Daoy (cell line): Measurements from ENCODE around the gene SEMA3A. TPM values are rescaled to one million over a fixed set of nuclear protein-coding genes. Genes with fewer than 3 reads are reported as not detected.
"Not testable (repeated sequence)": the region's sequence is repeated elsewhere in the genome, so short reads cannot be mapped to it uniquely, and the experiment has no call there.

Experiments used
- DNase-seq: peaks from one replicate; pipeline ENCODE4 v3.0.0-alpha.2; 2015; ENCODE audit warnings: low read depth
- total RNA-seq: library from RNA; depleted of rRNA; stranded (reverse); fragments of >200 nt; shearing (Covaris generic); gene quantifications from 2 replicates; pipeline ENCODE4 v1.2.3, GENCODE V29; 2014; rRNA removed

The SEMA3A gene
- 14.2 and 14.3 TPM in 2 replicates for total RNA-seq

DNA sequence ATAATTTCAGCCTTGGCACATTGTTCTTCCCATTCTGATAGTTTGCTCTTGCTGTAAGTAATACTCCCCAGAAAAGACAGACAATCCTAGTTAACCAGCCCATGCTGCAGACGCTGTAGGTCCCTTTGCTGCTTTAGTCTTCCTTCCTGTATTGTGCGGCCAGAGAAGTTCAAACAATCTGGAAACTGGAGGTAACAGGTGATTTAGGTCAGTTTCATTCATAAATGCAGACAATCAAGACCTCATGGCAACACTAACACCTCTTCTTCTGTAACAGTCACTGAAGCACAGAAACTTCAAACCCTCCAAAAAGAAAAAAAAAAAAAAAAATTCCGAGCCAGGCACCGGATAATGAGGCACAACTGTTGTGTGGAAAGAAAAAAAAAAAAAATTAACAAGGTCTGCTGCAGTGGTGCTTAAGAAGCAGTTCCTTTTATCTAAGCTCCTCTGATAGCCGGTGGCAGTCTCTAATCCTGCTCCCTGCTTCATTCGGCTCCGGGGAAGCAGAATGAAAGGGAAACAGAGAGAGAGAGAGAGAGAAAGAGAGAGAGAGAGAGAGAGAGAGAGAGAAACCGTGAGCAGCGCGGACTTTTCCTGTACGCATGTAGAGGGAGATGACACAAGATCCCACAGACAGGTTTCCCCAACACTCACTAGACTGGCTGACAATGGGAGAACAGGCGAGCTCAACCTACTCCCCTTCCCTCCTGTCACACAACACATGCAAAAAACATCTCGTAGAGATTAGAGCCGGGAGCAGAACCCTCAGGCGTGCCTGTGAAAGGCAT, at the start of gene SEMA3A:
SEMA3A (minus strand) TSS at position 306 of the 788 bp plus-strand sequence; CDS start at position 103, 203 bp downstream.
- DNase-seq = peak; percentile 73

GRCh38 chr7:84243037-84243436, 48.4 kb upstream of the SEMA3A start:
- DNase-seq = not testable (repeated sequence)

- peak; percentile 52 for DNase-seq
These were observed 44.0 kb upstream of the SEMA3A start for GRCh38 chr7:84238596-84238995.

- DNase-seq = peak; percentile 80
These were observed 43.1 kb upstream of the SEMA3A start for GRCh38 chr7:84237533-84238173.

- no peak for DNase-seq
These were observed 41.8 kb upstream of the SEMA3A start for GRCh38 chr7:84236398-84236797.

DNA sequence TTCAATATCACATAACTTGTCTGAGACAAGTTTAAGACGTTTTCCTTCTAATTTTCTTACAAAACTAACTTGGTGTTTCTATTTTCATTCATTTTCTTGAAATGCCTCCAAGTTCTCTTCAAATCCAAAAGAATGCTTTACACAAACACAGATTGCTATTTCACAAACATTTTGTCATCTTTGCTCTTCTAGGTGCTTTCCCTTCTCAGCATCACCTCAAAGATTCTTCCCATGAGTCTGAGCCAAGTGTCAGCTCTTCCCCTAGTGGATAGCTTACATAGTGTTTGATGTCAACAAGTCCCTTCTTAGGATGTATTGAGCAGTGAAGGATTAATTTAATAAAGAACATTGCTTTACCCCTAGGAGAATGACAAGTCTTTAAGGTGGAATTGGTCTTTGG, 38.1 kb upstream of the SEMA3A start:
- no peak for DNase-seq

DNA sequence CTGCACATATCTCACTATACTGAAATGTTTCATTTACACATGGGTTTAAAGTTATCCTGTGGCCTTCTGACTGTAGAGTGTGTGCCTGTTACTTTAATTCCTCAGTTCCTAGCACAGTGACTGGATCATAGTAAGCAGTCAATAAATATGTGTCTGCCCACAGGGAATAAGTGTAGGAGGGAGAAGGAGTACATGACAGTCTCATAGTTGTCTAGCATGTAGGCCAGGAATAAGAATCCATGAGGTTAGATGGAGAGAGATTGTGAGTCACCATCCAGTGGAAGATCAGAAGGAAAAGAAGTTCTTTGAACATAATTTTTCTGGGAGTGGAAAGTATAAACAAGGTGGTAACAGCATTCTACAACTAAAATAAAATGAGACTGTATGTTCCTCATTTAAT, 36.6 kb upstream of the SEMA3A start:
- DNase-seq = no peak

- no peak for DNase-seq
These were observed 35.9 kb upstream of the SEMA3A start for GRCh38 chr7:84230491-84230890.

GRCh38 chr7:84228526-84228925, 33.9 kb upstream of the SEMA3A start:
- DNase-seq = no peak

DNA sequence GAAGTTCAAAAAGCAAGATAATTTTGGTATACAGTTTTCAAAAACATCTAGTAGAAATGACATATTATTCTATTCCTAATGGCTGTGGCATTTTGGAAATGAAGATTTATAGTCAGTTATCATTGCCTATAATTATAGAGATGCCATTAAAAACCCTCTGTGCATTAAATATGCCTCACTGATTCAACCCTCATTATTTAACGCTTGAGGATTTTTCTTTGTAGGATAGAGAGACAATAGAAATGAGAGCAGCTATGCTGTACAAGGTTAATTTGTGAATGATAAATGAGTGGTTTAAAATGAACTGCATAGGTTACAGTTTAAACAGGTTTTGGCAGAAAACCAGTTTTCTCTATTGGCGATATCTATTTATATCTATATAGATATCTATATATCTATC, 32.2 kb upstream of the SEMA3A start:
- no peak for DNase-seq

DNA sequence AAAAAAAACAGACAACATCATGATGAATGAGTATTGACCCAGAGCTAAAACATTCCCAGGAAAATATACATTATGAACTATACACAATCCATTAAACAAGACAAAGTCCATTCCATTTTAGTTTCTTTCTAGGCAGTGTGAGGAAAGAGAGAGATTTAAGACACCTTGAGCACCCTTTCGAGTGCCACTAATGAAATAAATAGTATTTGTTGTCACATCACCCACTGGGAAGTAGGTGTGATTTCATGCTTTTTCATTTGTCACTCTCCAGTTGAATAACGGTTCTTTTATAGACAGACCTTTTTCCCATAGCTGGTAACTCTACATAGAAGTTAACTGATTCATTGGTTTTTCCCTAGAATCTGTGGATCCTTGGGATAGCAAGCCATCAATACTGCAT, 29.9 kb upstream of the SEMA3A start:
- DNase-seq = no peak

- no peak for DNase-seq
These were observed 24.7 kb upstream of the SEMA3A start for GRCh38 chr7:84219310-84219709.

- DNase-seq = peak; percentile 8
These were observed 24.1 kb upstream of the SEMA3A start for GRCh38 chr7:84218681-84219080.

DNA sequence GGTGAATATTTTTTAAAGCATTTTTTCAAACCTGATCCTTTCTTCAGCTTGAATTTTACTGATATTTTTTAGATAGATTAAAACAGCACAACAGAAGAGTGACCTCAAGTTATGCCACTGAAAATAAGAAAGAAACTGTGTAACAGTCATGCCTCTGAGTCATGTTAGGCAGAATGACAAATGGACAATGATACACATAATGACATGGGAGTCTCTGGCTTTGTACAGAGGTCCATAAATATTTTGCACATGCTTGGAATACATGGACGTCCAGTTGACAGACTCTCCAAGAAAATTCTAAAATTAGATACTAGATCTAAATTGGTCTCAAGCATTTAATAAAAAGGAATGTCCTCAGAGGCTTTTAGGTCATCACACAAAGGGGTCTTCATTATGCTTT, 21.9 kb upstream of the SEMA3A start:
- no peak for DNase-seq

DNA sequence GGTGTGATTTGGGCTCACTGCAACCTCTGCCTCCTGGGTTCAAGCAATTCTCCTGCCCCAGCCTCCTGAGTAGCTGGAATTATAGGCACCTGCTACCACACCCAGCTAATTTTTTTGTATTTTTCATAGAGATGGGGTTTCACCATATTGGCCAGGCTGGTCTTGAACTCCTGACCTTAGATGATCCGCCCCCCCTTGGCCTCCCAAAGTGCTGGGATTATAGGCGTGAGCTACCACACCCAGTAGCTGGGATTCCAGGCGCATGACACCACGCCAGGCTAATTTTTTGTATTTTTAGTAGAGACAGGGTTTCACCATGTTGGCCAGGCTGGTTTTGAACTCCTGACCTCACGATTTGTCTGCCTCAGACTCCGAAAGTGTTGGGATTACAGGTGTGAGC, 20.2 kb upstream of the SEMA3A start:
- not testable (repeated sequence) for DNase-seq

- DNase-seq = no peak
These were observed 15.7 kb upstream of the SEMA3A start for GRCh38 chr7:84210301-84210700.

DNA sequence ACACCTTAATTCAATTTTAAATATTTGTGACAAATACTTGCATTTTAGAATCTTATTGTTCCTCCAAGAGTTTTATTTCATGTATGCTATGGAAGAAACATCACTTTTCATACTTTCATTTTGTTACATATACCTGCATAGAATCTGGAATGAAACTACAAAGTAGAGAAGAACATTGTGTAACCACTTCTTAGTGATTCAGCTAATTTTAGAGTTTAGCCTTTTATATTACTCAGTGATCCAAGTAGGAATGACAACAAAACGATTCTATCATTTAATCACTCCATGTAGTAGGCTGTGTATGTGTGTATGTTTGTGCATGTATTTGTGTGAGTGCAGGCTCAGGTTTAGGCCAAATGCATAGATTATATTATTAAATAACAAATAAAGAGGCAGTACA, 14.4 kb upstream of the SEMA3A start:
- no peak for DNase-seq

DNA sequence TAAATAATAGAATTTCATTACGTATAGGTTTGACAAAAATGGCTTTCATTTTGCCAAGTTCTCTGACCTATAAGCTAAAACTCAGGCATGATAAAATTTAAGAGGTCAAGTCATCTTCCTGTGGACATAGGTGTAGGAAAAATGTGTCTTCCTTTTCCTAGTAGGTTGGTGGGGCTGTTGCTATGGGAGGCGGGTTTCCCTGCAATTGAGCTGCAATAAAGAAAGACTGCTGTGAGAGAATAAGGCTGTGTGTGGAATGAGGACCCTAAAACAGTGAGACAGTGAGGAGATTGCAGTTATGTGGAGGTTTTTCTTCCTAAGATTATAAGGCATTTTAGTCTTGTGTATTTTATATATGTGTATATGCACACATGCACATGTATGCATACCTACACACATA, 13.0 kb upstream of the SEMA3A start:
- no peak for DNase-seq

DNA sequence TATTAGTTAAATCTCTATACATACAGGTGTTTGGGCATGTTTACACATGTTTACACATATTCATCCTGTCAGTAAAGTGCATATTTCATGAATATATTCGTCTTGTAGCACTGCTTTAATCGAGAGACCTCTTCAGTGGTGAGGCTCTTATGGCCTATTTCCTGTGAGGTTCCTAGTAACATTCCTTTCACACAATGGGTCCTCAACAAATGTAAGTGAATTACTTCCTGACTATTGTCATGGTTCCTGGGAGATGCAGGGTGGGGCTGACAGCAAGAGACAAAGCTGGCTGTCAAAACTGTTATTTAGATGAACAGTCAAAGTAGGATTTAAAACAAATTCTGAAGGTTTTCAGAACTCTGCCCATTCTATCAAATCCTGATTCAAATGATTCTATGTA, 12.4 kb upstream of the SEMA3A start:
- DNase-seq = no peak

DNA sequence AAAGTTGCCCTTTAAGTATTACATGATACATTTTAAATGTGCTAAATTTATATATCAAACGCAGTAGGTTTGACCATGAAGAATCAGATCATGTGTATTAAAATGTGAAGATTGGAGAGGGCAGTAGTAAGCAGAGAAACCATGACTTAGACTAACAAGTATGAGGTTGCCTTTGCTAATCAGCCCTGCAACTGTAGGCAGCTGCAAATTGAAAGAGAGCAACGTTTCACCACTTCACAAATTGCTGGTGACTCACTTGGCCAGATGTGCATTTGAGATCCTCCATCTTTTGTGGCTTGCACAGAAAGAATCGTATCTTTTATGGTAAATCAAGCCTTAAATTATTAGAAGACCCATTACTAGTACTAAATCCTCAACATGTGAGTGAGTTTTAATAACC, 10.1 kb upstream of the SEMA3A start:
- DNase-seq = peak; percentile 53

DNA sequence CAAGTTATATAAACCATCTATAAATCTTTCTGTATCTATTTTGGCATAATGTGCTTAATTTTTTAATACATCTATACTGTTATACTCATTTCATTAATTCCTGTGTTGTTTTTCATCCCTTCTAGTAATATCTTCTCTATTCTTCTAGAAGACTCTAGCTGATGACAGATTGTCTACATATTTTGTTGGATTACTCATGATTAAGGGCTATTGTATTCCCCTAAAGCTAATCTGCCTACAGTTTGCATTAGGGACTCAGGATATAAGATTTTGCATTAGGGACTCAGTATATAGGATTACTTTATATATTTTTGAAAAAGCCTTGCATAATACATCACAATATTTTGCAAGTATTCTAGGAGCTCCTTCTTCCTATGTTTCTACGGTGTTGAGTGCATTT, 8.3 kb upstream of the SEMA3A start:
- no peak for DNase-seq

DNA sequence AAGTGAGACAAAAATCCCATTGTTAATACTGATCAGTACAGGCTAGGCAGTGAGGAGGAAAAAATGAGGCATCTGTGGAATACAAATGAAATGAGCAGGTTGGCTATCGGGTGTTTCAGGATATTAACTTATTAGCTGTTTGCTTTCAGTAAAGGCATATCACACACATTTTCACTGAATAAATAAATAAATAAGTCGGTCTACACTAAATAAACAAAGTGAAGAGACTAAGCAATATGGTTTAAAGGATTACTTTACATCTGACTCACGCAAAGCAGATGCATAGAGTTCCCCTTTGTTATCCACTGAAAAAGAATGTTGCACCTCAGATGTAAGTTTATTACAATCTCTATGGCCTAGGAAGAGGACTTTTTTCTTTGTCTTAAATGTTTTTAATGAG, 6.3 kb upstream of the SEMA3A start:
- DNase-seq = peak; percentile 23

- no peak for DNase-seq
These were observed 4.6 kb upstream of the SEMA3A start for GRCh38 chr7:84199216-84199615.
